Neuronal stem cell (in vitro differentiated cells): ENCODE measurements around the gene LRPPRC.

ENCODE experiments used
- DNase-seq: peaks from one replicate; pipeline ENCODE4 v3.0.0-alpha.2; 2013; ENCODE audit warnings: low spot score
- H2AFZ ChIP-seq: one replicate; pipeline ENCODE4 v1.6.1; 2013; ENCODE audit warnings: mild to moderate bottlenecking, low read length, inconsistent platforms
- H2AK5ac ChIP-seq: 2 replicates; pipeline ENCODE4 v1.6.1; 2013; ENCODE audit warnings: low read depth, mild to moderate bottlenecking, inconsistent platforms, low read length, moderate library complexity, mixed read lengths
- H2BK120ac ChIP-seq: 2 replicates; pipeline ENCODE4 v1.6.1; 2013; ENCODE audit warnings: low read depth, mild to moderate bottlenecking, inconsistent platforms, low read length, moderate library complexity, mixed read lengths
- H2BK12ac ChIP-seq: one replicate; pipeline ENCODE4 v1.6.1; 2013; ENCODE audit warnings: low read length, inconsistent platforms
- H2BK15ac ChIP-seq: 2 replicates; pipeline ENCODE4 v1.6.1; 2013; ENCODE audit warnings: mild to moderate bottlenecking, low read length, inconsistent platforms, mixed read lengths
- H2BK5ac ChIP-seq: one replicate; pipeline ENCODE4 v1.6.1; 2013; ENCODE audit warnings: inconsistent platforms, mild to moderate bottlenecking, low read length, moderate library complexity
- H3K14ac ChIP-seq: one replicate; pipeline ENCODE4 v1.6.1; 2013; ENCODE audit warnings: low read length, inconsistent platforms
- H3K18ac ChIP-seq: 2 replicates; pipeline ENCODE4 v1.6.1; 2013; ENCODE audit warnings: low read length, inconsistent platforms
- H3K23ac ChIP-seq: 2 replicates; pipeline ENCODE4 v1.6.1; 2013; ENCODE audit warnings: low read depth, mild to moderate bottlenecking, mixed read lengths, low read length, inconsistent platforms; ENCODE audit not compliant: poor library complexity
- H3K27ac ChIP-seq: replicated peaks from 3 replicates; pipeline ENCODE4 v1.5.1; 2013; ENCODE audit warnings: low read length, inconsistent platforms
- H3K27me3 ChIP-seq, 3 experiments: 2 replicates each; pipeline ENCODE4 v1.6.1; 2013; ENCODE audit warnings: low read length in 3 of 3, mild to moderate bottlenecking in 2 of 3, inconsistent platforms in 1 of 3, low read depth in 1 of 3, mixed read lengths in 1 of 3, moderate library complexity in 1 of 3; ENCODE audit not compliant: control insufficient read depth in 3 of 3, insufficient read depth in 3 of 3
- H3K36me3 ChIP-seq, 2 donors: replicated peaks in 1 of 2; 2 replicates each; pipeline ENCODE4 v1.6.1; 2013; ENCODE audit warnings: low read length in 2 of 2; ENCODE audit not compliant: control insufficient read depth in 2 of 2, insufficient read depth in 2 of 2
- H3K4ac ChIP-seq: 2 replicates; pipeline ENCODE4 v1.6.1; 2013; ENCODE audit warnings: inconsistent platforms, mild to moderate bottlenecking, low read length, moderate library complexity
- H3K4me1 ChIP-seq, 2 donors: 1 replicate in 1 of 2; 2 replicates in 1 of 2; pipeline ENCODE4 v1.6.1; 2013; ENCODE audit warnings: low read length in 2 of 2, low read depth in 1 of 2; ENCODE audit not compliant: control insufficient read depth in 2 of 2, insufficient read depth in 1 of 2
- H3K4me2 ChIP-seq: one replicate; pipeline ENCODE4 v1.6.1; 2013; ENCODE audit warnings: mild to moderate bottlenecking, low read length, inconsistent platforms; ENCODE audit not compliant: insufficient read depth, poor library complexity, severe bottlenecking
- H3K4me3 ChIP-seq, 2 donors: 2 replicates each; pipeline ENCODE4 v1.5.1; 2013; ENCODE audit warnings: low read length in 2 of 2, mild to moderate bottlenecking in 2 of 2, inconsistent platforms in 1 of 2, moderate library complexity in 1 of 2
- H3K79me1 ChIP-seq: one replicate; pipeline ENCODE4 v1.6.1; 2013; ENCODE audit warnings: low read depth, mild to moderate bottlenecking, inconsistent platforms, low read length, moderate library complexity
- H3K9ac ChIP-seq: one replicate; pipeline ENCODE4 v1.6.1; 2013; ENCODE audit warnings: mild to moderate bottlenecking, low read depth, low read length, inconsistent platforms; ENCODE audit not compliant: poor library complexity
- H3K9me3 ChIP-seq, 2 donors: replicated peaks in 1 of 2; 2 replicates each; pipeline versions ENCODE3 to v1.6.1; 2013; ENCODE audit warnings: low read length in 2 of 2, mild to moderate bottlenecking in 2 of 2, inconsistent platforms in 1 of 2, low read depth in 1 of 2, mixed read lengths in 1 of 2, moderate library complexity in 1 of 2; ENCODE audit not compliant: control insufficient read depth in 2 of 2, insufficient read depth in 1 of 2
- H4K8ac ChIP-seq: one replicate; pipeline ENCODE4 v1.6.1; 2013; ENCODE audit warnings: low read depth, mild to moderate bottlenecking, inconsistent platforms, low read length, moderate library complexity
- H4K91ac ChIP-seq: one replicate; pipeline ENCODE4 v1.6.1; 2013; ENCODE audit warnings: low read length, low read depth, mild to moderate bottlenecking, inconsistent platforms; ENCODE audit not compliant: poor library complexity
- WGBS, 2 donors: extraction: QIAGEN DNeasy Blood & Tissue Kit; methylation state at CpG; one replicate each; pipeline ENCODE4 v1.1.7; 2013; ENCODE audit warnings: missing lambda C conversion rate in 2 of 2, mixed read lengths in 1 of 2; ENCODE audit not compliant: insufficient read length in 2 of 2, insufficient replicate concordance in 1 of 2; ENCODE audit errors: extremely low coverage in 2 of 2; 5-methylcytosine and 5-hydroxymethylcytosine counted together

The LRPPRC gene

DNA sequence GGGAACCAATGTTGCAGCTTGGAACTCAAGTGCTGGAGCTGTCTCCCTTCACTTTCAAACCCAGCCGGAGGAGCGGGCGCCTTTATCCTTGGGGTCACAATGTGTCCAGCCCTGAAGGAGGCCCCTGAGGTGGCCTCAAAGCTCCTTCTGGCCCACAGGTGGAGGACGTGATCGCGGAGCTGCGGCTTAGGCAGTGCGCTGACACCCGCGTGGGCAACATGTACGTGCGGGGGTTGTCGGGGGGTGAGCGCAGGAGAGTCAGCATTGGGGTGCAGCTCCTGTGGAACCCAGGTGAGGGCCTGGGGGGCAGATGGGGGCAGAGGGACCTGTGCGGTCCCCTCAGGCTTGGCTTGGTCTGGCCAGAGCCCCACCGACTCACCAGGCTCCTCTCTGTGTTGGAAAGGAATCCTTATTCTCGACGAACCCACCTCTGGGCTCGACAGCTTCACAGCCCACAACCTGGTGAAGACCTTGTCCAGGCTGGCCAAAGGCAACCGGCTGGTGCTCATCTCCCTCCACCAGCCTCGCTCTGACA is 143.5 kb downstream of the LRPPRC start:
- Histone ChIP-seq H3K4ac (no peak overlapping the region), H3K4me3 (no peak overlapping the region), H4K91ac (no peak overlapping the region), H4K8ac (no peak overlapping the region), H2AK5ac (no peak overlapping the region), H2AFZ (no peak overlapping the region), H3K23ac (peak overlapping the region; percentile 43), H3K9me3 (no peaks in the 10 kb centered on the region), H3K4me1 (no peaks in the 10 kb centered on the region), H3K14ac (peak overlapping the region; percentile 75), H2BK15ac (no peak overlapping the region), H3K18ac (no peak overlapping the region), H3K9ac (no peak overlapping the region), H3K36me3 (no peaks in the 10 kb centered on the region), H3K27me3 (peaks cover 0 to 6% (median 0%) of the 10 kb centered on the region in 3 experiments), H3K79me1 (no peaks in the 10 kb centered on the region), H2BK5ac (peak overlapping the region; percentile 80), H2BK12ac (no peak overlapping the region), H3K27ac (no peak overlapping the region), H2BK120ac (peak overlapping the region; percentile 20), H3K4me2 (no peak overlapping the region)
- DNase-seq: no peak
- no CpG with 5 or more reads among the region's 21 CpGs for WGBS, 2 donors

- Histone ChIP-seq H3K79me1 (no peaks in the 10 kb centered on the region), H4K91ac (peak overlapping the region; percentile 17), H3K9me3 (no peaks in the 10 kb centered on the region), H3K18ac (peak overlapping the region; percentile 52), H3K36me3 (no peaks in the 10 kb centered on the region), H3K4me1 (no peaks in the 10 kb centered on the region), H3K27me3 (peaks cover 0 to 6% (median 0%) of the 10 kb centered on the region in 3 experiments), H2BK12ac (no peak overlapping the region), H2AFZ (no peak overlapping the region), H2BK120ac (no peak overlapping the region), H3K14ac (no peak overlapping the region), H3K4me2 (no peak overlapping the region), H3K27ac (no peak overlapping the region), H4K8ac (peak overlapping the region; percentile 25), H2BK15ac (no peak overlapping the region), H3K4me3 (no peak overlapping the region), H2AK5ac (no peak overlapping the region), H3K23ac (no peak overlapping the region), H3K9ac (no peak overlapping the region), H2BK5ac (no peak overlapping the region), H3K4ac (no peak overlapping the region)
- WGBS, 2 donors: no CpG with 5 or more reads among the region's 20 CpGs
- DNase-seq: no peak
Observed at GRCh38 chr2:43851011-43851980, 144.5 kb downstream of the LRPPRC start.

DNA sequence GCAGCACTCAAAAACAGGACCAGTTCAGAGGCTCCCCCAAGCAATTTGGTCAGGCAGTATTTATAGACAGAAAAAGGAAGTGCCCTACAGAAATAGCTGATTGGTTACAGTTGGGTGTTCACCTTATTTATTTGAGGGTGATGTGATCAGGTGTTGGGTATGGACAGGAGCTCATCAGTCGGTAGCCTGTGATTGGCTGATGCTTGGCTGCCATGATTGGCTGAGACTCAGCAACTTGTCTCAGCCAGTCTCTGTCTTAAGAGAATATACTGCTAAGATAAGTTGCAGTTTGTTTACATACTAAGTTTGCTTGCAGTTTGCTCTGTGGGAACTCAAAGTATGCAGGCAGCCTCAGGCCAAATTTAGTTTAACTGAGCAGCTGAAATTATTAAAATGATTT is 147.6 kb downstream of the LRPPRC start:
- Histone ChIP-seq H3K27ac (no peak overlapping the region), H3K4me1 (no peaks in the 10 kb centered on the region), H3K9ac (no peak overlapping the region), H3K4me2 (no peak overlapping the region), H2BK12ac (no peak overlapping the region), H4K8ac (no peak overlapping the region), H3K23ac (no peak overlapping the region), H2AFZ (no peak overlapping the region), H2BK15ac (no peak overlapping the region), H3K36me3 (no peaks in the 10 kb centered on the region), H2AK5ac (no peak overlapping the region), H3K9me3 (no peaks in the 10 kb centered on the region), H2BK120ac (no peak overlapping the region), H3K4ac (no peak overlapping the region), H3K4me3 (no peak overlapping the region), H4K91ac (no peak overlapping the region), H3K18ac (no peak overlapping the region), H3K14ac (no peak overlapping the region), H3K27me3 (peaks cover 0 to 6% (median 0%) of the 10 kb centered on the region in 3 experiments), H2BK5ac (no peak overlapping the region), H3K79me1 (no peaks in the 10 kb centered on the region)
- no peak for DNase-seq
- no CpG with 5 or more reads among the region's 1 CpG for WGBS, 2 donors

GRCh38 chr2:43846140-43846793 is 149.5 kb downstream of the LRPPRC start:
- Histone ChIP-seq H3K9ac (no peak overlapping the region), H2AK5ac (no peak overlapping the region), H3K79me1 (no peaks in the 10 kb centered on the region), H3K4me3 (no peak overlapping the region), H3K36me3 (no peaks in the 10 kb centered on the region), H2AFZ (no peak overlapping the region), H3K18ac (peak overlapping the region; percentile 0), H4K91ac (no peak overlapping the region), H3K4ac (no peak overlapping the region), H3K9me3 (no peaks in the 10 kb centered on the region), H3K4me1 (no peaks in the 10 kb centered on the region), H2BK12ac (no peak overlapping the region), H3K23ac (no peak overlapping the region), H3K27me3 (peaks cover 0 to 2% (median 0%) of the 10 kb centered on the region in 3 experiments), H3K14ac (no peak overlapping the region), H3K27ac (no peak overlapping the region), H3K4me2 (no peak overlapping the region), H4K8ac (no peak overlapping the region), H2BK15ac (no peak overlapping the region), H2BK5ac (no peak overlapping the region), H2BK120ac (no peak overlapping the region)
- no CpG with 5 or more reads among the region's 5 CpGs for WGBS, 2 donors
- no peak for DNase-seq
